GM12878 (cell line): ENCODE results near the gene CDK11B. TPM values are rescaled to one million over a fixed set of nuclear protein-coding genes. Genes with fewer than 3 reads are reported as not detected.

Experiments used
- ATAC-seq: fragments of 200-7000 bp; cut with Tn5 transposase; 3 replicates; pipeline ENCODE4 v1.9.1; 2020; ENCODE audit warnings: mild to moderate bottlenecking, moderate library complexity
- BruUV-seq: library from RNA; stranded (reverse); fragments of 400-500 nt; replicated peaks from 2 replicates; lab custom pipeline; 2021; lab: Mats Ljungman, UMichigan
- CTCF ChIA-PET: fragments of 300-600 bp; sonication (Branson Sonifier 250); formaldehyde crosslinking; extraction: SDS; loops from one replicate; lab custom pipeline; 2021; ENCODE audit warnings: inconsistent platforms; lab: Yijun Ruan, JAX
- POLR2A ChIA-PET: fragments of 350-600 bp; formaldehyde crosslinking; extraction: SDS; loops from one replicate; lab custom pipeline; 2021; ENCODE audit warnings: inconsistent platforms; lab: Charles Lee
- RAD21 ChIA-PET: fragments of 300-600 bp; sonication (Branson Sonifier 250); formaldehyde crosslinking; loops from one replicate; lab custom pipeline; 2023; ENCODE audit warnings: antibody characterized with exemption; ENCODE audit not compliant: unreplicated experiment; lab: Charles Lee
- SMC1A ChIA-PET: fragments of 300-600 bp; sonication (Branson Sonifier 250); formaldehyde crosslinking; loops from one replicate; lab custom pipeline; 2023; ENCODE audit not compliant: unreplicated experiment, uncharacterized antibody; lab: Charles Lee
- DNase-seq: peaks from one replicate; pipeline ENCODE4 v3.0.0-alpha.2; 2011; ENCODE audit warnings: low read depth, low spot score
- FAIRE-seq: peaks from 3 replicates; lab custom pipeline; 2011; peaks lifted over from hg19 to GRCh38; lab: Jason Lieb, UNC
- H2AFZ ChIP-seq: 2 replicates; pipeline ENCODE4 v1.6.0; 2011; ENCODE audit warnings: low read depth, low read length, control low read depth; ENCODE audit not compliant: control insufficient read depth
- H3K27ac ChIP-seq: 2 replicates; pipeline ENCODE4 v1.5.1; 2011; ENCODE audit warnings: control low read depth; ENCODE audit not compliant: control insufficient read depth, insufficient read depth
- H3K27me3 ChIP-seq, 2 experiments: replicated peaks in 1 of 2; 2 replicates each; pipeline versions ENCODE4 v1.6.0 to v1.6.1; 2011; ENCODE audit warnings: low read length in 1 of 2; ENCODE audit not compliant: control insufficient read depth in 2 of 2, insufficient read depth in 2 of 2
- H3K36me3 ChIP-seq, 2 experiments: 2 replicates each; pipeline ENCODE4 v1.5.1; 2011; ENCODE audit warnings: low read length in 1 of 2; ENCODE audit not compliant: control insufficient read depth in 2 of 2, insufficient read depth in 2 of 2
- H3K4me1 ChIP-seq: 2 replicates; pipeline ENCODE4 v1.6.1; 2011; ENCODE audit warnings: mild to moderate bottlenecking, low read length, moderate library complexity, mixed read lengths; ENCODE audit not compliant: control insufficient read depth, insufficient read depth
- H3K4me2 ChIP-seq: 2 replicates; pipeline ENCODE4 v1.6.0; 2011; ENCODE audit warnings: control low read depth; ENCODE audit not compliant: control insufficient read depth, insufficient read depth
- H3K4me3 ChIP-seq: fragments of 200-600 bp; sonication (generic); 2 replicates; pipeline ENCODE4 v1.5.1; 2016
- H3K79me2 ChIP-seq: 2 replicates; pipeline ENCODE4 v1.6.0; 2011; ENCODE audit warnings: low read length; ENCODE audit not compliant: control insufficient read depth, insufficient read depth
- H3K9ac ChIP-seq: 2 replicates; pipeline ENCODE4 v1.8.0; 2011; ENCODE audit warnings: low read length, control low read depth, mixed read lengths; ENCODE audit not compliant: control insufficient read depth, insufficient read depth
- H3K9me3 ChIP-seq: replicated peaks from 3 replicates; pipeline ENCODE4 v1.5.1; 2011; ENCODE audit warnings: mild to moderate bottlenecking, low read length; ENCODE audit not compliant: control insufficient read depth, insufficient read depth
- H4K20me1 ChIP-seq: 2 replicates; pipeline ENCODE4 v1.6.0; 2011; ENCODE audit not compliant: control insufficient read depth, insufficient read depth
- BCL3 ChIP-seq: IDR thresholded peaks from 2 replicates; pipeline ENCODE4 v1.6.1; 2011; ENCODE audit warnings: borderline replicate concordance, low read depth, mild to moderate bottlenecking, moderate library complexity, low read length; ENCODE audit not compliant: insufficient read depth, poor library complexity, severe bottlenecking
- CBX3 ChIP-seq: fragments of 200-600 bp; sonication (generic); IDR thresholded peaks from 2 replicates; pipeline ENCODE4 v1.6.1; 2016; ENCODE audit warnings: low read depth, borderline replicate concordance
- CEBPB ChIP-seq, 2 experiments: fragments of 150-350 bp in 1 of 2; IDR thresholded peaks; 2 replicates each; pipeline ENCODE4 v1.6.1; 2012 to 2014; ENCODE audit warnings: low read depth in 2 of 2, low read length in 2 of 2, borderline replicate concordance in 1 of 2, inconsistent platforms in 1 of 2
- ESRRA ChIP-seq: IDR thresholded peaks from 2 replicates; pipeline ENCODE4 v1.6.1; 2012; ENCODE audit warnings: mild to moderate bottlenecking, low read length, improper control_type of control experiment
- POLR2A ChIP-seq: IDR thresholded peaks from 2 replicates; pipeline ENCODE4 v1.6.1; 2011; ENCODE audit warnings: low read depth, mild to moderate bottlenecking, low read length
- ZNF384 ChIP-seq: IDR thresholded peaks from 2 replicates; pipeline ENCODE4 v1.6.1; 2012; ENCODE audit warnings: low read depth, mild to moderate bottlenecking, low read length, improper control_type of control experiment, borderline replicate concordance
- ZZZ3 ChIP-seq: IDR thresholded peaks from 2 replicates; pipeline ENCODE4 v1.6.1; 2011; ENCODE audit warnings: low read depth; ENCODE audit not compliant: control insufficient read depth, insufficient read length
- WGBS: methylation state at CpG from one replicate; pipeline ENCODE4 v1.1.6; 2016; ENCODE audit warnings: low lambda C conversion rate; ENCODE audit not compliant: insufficient replicate concordance, insufficient coverage; ENCODE audit errors: missing lambda C conversion rate; 5-methylcytosine and 5-hydroxymethylcytosine counted together
- in situ Hi-C: fragments of 300-500 bp; cut with MboI; formaldehyde crosslinking; loops from 9 replicates; pipeline ENCODE4 v1.14.3; 2018; ENCODE audit warnings: mixed read lengths
- intact Hi-C: fragments of 100-400 bp; cut with micrococcal nuclease; formaldehyde crosslinking; loops from one replicate; pipeline ENCODE4 v1.14.2; 2022; ENCODE audit not compliant: unreplicated experiment
- polyA plus RNA-seq, 11 experiments: library from polyadenylated mRNA; depleted of rRNA in 4 of 11; unstranded in 6 of 11; stranded (reverse) in 5 of 11; fragments of >200 nt; fragmentation: Nextera tagmentation in 4 of 11; fragmentation: Illumina TruSeq in 1 of 11; extraction: Ambion mirVana in 4 of 11; extraction: Trizol in 1 of 11; gene quantifications; 1 replicate in 1 of 11; 2 replicates in 10 of 11; pipeline versions ENCODE4 v1.2.1 to v1.2.3, GENCODE V29; 2011 to 2016; ENCODE audit warnings: inconsistent platforms in 2 of 11, missing spikeins in 2 of 11, low read depth in 1 of 11
- total RNA-seq, 4 experiments: library from RNA; depleted of rRNA in 3 of 4; stranded (reverse); fragments of >200 nt in 3 of 4; fragmentation: Illumina TruSeq in 1 of 4; extraction: Trizol in 1 of 4; gene quantifications; 2 replicates each; pipeline versions ENCODE4 v1.2.1 to v1.2.3, GENCODE V29; 2013 to 2021

CDK11B gene
- total and polyA plus RNA-seq, 10 of the 15 experiments (the other 5 are each of a cell fraction or from before 2014, with no cell fraction given): 3.2 to 30.9 (median 18.0) TPM

GRCh38 chr1:1618396-1619068, 40.3 kb downstream of the CDK11B start (continued):
- TF ChIP-seq ZNF384 (no peak), CBX3 (no peak), BCL3 (no peak), ESRRA (no peak), CEBPB (IDR thresholded peaks at IDR 0.05; ENCODE audit: borderline replicate concordance in 1 of 2, low read depth in 2 of 2, low read length in 2 of 2) (no peak)

- ChIA-PET SMC1A (interaction anchor here (0.8 kb wide), 1 partner anchor 159 kb away, joined by 3 read pairs; no protein-coding TSS in a partner anchor), CTCF (no interaction called here), RAD21 (no interaction called here), POLR2A (no interaction called here)
- no peak for ATAC-seq
- Histone ChIP-seq H3K9me3 (no peaks in the 10 kb centered on the region), H3K27me3 (no peaks in the 10 kb centered on the region; a peak in 1 of 4 replicates), H3K36me3 (peaks cover 0 to 2% of the 10 kb centered on the region in 2 experiments; a peak in 1 of 4 replicates), H3K4me2 (no peak overlapping the region), H3K9ac (no peak overlapping the region), H3K4me3 (no peak overlapping the region), H3K27ac (no peak overlapping the region), H3K79me2 (peaks cover 3% of the 10 kb centered on the region), H3K4me1 (peaks cover 15% of the 10 kb centered on the region), H4K20me1 (0 out of 2 replicates have a peak, but pooled peaks cover 3% of the 10 kb centered on the region), H2AFZ (no peak overlapping the region)
- WGBS: 79% methylated on average over 6 of the region's 6 CpGs
- TF ChIP-seq ZZZ3 (no peak), POLR2A (0 out of 2 replicates have a peak, but pooled peaks have one; percentile 6)
- DNase-seq: no peak
- BruUV-seq: no TSS peak
- no peak for FAIRE-seq
- in situ Hi-C loops: no loop called here
- intact Hi-C loops: loop anchor here (5.0 kb wide), 1 partner anchor 46 kb away; the partner anchor contains the start of gene SSU72
These were observed 40.9 kb downstream of the CDK11B start for GRCh38 chr1:1617925-1618324.
